GM18858 (cell line): Measurements from ENCODE around the gene PIAS4.
"Not testable (repeated sequence)": the region's sequence is repeated elsewhere in the genome, so short reads cannot be mapped to it uniquely, and the experiment has no call there.

Source experiments
- ATAC-seq: cut with Tn5 transposase; IDR thresholded peaks from one replicate; pipeline ENCODE4 v1.9.1; 2021; ENCODE audit not compliant: unreplicated experiment

Gene PIAS4

DNA sequence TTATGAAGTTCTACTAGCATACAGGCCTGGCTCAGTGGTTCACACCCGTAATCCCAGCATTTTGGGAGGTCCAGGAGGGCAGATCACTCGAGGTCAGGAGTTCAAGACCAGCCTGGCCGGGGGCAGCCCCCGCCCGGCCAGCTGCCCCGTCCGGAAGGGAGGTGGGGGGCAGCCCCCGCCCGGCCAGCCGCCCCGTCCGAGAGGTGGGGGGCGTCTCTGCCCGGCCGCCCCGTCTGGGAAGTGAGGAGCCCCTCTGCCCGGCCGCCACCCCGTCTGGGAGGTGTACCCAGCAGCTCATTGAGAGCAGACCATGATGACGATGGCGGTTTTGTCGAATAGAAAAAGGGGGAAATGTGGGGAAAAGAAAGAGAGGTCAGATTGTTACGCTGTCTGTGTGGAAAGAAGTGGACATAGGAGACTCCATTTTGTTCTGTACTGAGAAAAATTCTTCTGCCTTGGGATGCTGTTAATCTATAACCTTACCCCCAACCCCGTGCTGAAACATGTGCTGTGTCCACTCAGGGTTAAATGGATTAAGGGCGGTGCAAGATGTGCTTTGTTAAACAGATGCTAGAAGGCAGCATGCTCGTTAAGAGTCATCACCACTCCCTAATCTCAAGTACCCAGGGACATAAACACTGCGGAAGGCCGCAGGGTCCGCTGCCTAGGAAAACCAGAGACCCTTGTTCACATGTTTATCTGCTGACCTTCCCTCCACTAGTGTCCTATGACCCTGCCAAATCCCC lies 8.7 kb upstream of the PIAS4 start:
- not testable (repeated sequence) for ATAC-seq

DNA sequence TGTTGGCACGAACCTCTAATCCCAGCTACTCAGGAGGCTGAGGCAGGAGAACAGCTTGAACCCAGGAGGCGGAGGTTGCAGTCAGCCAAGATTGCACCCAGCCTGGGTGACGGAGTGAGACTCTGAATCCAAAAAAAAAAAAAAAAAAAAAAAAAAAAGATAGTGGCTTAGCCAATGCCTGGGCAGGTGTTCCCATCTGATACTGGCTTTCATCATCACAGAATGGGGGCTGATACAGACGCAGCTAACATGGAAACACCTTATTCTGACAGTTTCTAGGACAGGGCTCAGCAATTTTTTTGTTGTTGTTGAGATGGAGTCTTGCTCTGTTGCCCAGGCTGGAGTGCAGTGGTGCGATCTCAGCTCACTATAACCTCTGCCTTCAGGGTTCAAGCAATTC lies 6.7 kb upstream of the PIAS4 start:
- ATAC-seq: not testable (repeated sequence)

DNA sequence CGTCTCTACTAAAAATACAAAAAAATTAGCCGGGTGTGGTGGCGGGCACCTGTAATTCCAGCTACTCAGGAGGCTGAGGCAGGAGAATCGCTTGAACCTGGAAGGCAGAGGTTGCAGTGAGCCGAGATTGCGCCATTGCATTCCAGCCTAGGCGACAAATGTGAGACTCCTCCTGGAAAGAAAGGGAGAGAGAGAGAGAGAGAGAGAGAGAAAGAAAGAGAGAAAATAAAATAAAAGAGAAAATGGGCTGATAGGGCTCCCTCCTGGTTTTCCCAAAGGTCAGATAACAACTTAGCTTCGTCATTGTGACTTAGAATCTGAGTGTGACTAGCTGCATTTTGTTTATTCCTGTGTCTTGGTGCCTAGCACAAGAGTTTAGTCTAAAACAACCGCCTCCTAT lies 2.1 kb upstream of the PIAS4 start:
- not testable (repeated sequence) for ATAC-seq

DNA sequence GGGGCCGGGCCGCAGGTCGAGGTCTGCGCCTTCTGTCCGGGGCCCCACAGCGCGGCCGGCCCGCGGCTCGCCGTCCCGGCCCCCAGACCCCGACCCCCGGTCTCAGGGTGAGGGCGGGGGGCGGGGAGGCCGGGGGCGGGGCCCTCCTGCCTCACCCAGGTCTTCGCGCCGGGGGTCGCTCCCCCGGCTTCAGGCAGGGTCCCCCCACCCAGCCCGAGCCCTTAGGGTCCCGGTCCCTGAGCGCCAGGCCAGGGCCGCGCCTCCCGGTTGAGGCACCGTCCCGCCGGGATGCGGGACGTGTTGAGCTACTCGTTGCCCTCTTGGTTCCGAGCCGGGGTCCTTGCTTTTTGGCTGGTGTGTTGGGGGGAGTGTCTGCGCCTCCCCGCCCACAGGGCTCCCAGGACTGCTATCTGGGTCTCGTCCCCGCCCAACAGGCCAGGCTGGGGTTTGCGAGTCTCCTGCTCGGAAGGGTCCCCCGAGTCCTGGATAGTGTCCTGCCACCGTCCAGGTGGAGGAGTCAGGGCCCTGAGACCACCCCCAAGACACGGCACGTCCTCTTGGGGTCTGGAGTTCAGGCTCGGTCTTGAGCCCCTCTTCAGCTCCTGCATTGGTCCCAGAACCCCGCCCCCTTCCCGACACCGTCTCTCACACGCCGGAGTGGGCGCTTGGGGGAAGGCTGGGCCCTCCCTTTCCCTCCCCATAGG lies 452 bp downstream of the PIAS4 start:
- ATAC-seq: no peak

DNA sequence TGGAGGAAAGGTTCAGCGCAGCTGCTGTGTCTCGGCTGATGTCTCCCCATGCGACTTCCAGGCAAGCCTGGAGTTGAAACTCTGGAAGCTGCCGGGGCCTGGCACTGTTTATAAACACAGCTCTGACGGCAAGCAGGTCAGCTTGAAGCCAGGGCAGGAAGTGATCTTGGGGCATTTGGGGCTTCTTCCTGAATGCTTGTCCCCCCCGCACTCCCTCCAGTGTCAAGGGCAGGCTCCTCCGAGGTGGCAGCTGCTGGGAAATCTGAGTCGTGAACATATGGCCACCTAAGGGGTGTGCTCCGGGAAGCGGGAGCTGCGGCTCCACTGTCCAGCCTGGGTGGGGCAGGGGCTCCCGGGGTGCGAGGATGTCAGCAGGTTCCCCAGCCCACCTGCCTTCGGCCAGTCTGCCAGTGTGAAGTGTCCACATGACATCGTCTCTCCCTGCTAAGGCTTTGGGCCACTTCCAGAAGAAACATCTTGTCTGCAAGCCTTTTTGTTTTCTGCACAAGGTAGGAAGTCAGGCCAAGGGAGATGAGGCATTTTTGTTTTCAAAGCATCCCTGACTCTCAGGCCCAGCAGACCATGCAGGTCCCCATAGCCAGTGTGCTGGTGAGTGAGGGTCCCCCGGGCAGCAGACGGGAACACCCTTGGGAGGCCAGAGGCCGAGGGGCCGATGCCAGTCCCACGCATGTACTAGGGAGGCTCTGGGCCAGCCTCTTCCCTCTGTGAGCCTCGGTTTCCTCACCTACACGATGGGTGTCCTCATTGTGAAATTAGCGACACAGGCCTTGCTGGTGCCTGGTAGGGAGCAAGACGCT lies 2.7 kb downstream of the PIAS4 start:
- ATAC-seq: no peak

DNA sequence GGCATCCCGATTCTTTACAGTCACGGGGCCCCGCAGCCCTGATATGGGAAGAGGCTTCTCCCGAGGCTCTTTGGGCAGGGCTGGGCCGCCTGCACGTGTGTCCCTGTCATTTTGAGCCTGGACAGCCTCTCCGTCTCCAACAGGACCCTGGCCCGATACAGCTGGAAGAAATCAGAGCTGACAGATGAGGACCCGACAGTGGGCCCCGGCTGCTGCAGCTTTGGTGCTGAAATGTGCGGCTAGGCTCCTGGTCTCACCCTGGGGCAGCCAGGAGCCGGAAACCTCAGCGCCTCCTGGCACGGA lies 3.2 kb downstream of the PIAS4 start:
- no peak for ATAC-seq

DNA sequence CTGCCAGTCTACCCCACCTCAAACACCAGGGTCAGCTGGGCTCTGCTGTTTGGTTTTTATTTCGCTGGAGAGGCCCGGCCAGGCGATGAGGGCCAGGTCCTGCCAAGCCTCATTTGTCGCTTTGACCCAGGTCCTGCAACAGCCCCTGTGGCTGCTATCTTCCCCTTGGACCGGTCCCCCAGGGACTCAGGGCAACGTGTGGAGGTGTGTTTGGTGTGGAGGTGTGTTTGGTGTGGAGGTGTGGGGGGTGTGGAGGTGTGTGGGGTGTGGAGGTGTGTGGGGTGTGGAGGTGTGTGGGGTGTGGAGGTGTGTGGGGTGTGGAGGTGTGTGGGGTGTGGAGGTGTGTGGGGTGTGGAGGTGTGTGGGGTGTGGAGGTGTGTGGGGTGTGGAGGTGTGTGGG lies 3.9 kb downstream of the PIAS4 start:
- not testable (repeated sequence) for ATAC-seq

DNA sequence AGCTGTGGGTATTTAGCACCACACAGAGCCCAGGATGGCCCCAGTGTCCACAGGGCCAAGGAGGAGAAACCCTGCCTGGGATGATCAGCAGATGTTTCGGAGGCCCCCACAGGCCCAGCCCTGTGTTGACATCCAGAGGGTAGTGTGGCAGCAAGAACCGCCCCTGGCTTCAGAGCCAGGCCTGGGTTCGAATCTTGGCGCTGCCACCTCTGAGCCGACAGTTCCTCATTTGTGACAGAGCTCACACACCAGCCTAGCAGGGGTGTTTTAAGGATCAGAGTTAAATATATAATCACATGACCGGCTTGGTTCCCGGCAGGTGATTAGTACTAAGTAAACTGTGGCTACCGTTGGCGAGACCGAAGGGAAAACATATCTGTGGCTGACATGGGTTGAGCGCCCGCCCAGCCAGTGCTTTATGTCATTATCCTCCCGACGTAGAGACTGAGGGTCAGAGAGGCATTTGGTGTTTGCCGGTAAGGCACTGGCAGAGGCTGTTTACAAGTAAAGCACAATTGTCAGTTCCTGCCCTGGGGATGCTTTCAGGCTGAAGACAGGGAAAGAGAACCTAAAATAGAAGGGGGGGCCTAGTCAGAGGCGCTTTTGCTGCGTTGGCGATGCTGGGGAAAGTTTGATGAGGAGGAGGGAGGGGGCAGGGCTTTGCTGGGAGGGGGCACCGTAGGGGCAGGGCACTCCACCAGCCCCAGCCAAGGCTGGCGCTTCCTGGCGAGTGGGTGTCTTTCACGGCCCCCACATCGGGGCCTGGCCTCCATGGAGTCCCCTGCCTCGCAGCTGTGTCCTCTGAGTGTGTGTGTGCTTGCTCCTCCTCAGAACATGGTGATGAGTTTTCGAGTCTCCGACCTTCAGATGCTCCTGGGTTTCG lies 4.8 kb downstream of the PIAS4 start:
- ATAC-seq: no peak

DNA sequence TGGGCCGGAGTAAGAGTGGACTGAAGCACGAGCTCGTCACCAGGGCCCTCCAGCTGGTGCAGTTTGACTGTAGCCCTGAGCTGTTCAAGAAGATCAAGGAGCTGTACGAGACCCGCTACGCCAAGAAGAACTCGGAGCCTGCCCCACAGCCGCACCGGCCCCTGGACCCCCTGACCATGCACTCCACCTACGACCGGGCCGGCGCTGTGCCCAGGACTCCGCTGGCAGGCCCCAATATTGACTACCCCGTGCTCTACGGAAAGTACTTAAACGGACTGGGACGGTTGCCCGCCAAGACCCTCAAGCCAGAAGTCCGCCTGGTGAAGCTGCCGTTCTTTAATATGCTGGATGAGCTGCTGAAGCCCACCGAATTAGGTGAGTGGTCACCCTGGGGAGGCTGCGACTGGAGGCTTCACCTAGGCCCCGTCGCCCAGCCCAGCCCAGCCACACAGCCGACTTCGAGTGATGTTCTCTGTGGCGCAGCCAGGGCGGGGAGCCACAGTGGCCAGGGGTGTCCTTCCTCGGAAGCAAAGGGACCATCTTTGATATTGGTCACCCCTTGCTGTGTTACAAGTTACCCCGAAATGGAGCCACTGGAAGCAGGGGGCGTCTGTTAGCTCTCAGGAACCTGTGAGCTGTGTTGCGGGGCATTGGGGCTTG lies 5.6 kb downstream of the PIAS4 start:
- no peak for ATAC-seq

DNA sequence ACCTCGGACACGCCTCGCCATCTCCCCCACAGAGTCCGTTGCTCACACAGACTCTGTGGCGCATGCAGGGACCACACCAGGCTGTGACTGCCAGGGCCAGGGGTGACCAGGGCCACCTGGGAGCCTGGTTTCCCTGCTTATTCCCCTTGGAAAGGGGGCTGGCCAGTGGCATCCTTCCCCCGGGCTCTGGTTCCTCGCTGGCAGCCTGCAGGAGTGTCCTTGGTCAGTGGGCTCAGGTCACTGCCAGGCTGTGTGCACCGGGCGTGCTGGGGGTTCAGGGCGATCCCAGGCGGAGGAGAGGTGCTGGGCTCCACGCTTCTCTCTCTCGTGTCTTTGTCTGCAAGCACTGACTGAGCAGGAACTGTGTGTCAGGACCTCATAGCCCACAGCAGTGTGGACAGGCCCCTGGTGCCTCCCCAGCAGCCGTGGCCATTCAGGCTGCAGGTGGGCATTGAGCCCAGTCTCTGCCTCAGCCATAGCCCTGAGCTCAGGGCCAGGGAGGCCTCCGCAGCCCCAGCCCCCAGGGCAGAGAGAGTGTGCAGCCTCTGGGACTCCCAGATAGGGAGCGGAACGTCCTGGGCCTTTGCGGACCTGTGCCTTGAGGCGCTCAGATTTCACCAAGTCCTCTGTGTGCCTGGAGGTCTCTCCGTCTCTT lies 6.5 kb downstream of the PIAS4 start:
- no peak for ATAC-seq

DNA sequence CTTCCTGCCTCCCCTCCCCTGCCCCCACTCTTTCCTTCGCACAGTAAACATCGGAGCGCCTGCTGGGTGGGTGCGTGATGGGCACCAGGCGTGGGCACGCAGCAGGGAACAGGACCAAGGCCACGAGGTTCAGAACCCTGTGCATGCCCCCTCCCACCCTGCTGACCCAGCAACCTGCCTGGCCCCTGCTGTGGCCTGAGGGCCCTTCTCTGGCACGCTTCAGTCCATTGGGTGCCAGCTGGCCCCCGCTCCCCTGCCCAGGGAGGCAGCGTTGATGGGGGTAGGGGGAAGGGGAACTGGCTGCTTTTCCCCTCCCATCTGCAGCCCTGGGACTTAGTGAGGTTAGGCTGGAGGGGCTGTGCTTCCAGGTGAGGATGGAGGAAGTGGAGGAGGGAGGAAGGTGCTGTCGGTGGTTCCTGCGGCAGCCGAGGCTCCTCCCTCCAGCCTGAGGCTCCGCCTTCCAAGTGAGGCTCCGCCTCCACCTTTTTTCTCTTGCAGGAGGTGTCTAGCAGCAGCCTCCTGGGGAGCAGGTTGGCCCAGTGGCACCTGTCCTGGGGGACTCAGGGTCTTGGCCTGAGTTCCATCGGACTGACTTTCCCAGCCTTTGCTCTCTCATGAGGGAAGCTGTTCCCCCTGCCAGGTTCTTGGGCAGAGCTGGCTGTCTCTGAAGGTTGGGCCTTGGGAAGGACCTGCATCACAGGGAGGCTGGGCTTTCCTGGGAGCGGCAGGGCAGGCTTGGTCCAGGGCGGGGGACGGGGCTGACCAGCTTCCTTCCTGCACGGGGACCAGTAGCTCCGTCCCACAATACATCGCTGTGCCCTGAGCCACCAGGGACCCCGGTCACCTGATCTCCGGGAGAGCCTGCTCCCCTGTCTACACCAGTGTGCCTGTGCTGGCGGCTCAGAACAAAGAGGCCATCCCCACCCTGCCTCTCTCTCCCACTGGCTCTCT lies 7.3 kb downstream of the PIAS4 start:
- ATAC-seq: no peak

DNA sequence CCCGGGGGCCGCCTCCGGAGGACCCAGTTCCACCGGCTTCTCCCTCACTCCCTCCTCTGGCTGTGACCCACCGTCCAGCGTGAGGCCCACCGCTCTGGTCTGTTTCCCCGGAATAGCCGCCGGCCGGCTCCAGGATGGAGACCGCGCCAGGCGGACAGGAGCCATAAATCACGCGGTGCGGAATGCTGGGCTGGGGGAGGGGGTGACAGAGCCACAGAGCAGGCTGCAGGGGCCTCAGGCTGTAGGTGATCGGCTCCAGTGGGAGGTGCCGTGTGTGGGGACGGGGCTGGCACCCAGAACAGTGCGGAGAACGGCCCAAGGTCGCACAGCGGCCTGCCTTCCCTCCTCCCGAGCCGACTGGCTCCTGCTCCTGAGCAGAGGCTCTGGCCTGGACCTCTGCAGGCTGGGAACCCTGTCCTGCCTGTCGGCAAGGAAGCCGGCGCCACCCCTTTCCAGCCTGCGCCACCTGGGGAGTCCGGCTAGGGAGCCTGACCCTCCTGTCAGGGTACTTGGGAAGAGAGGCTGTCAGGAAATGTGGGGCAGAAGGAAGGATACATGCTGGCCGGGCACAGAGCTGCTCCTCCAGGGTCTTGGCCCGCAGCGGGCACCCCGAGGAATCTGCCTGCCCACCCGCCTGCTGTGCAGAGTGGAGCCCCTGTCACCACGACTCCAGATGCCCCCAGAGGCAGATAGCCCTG lies 8.3 kb downstream of the PIAS4 start:
- no peak for ATAC-seq

DNA sequence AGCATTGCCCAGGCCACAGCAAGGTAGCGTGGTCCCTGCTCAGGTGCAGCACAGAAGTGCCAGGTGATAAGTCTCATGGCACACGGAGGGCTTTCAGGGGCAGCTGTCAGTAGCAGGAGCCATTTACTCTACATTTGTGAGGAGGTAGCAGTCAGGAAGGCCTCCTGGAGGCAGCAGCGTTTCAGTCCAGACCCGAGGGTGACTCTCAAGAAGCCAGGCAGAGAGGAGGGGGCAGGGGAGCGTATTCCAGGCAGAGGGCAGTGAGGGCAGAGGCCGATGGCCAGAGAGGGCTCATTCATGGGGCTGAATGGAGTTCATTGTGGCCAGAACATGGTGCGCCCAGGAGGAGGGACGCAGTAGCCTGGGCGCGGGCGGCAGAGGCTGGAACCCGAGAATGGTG lies 8.9 kb downstream of the PIAS4 start:
- no peak for ATAC-seq

DNA sequence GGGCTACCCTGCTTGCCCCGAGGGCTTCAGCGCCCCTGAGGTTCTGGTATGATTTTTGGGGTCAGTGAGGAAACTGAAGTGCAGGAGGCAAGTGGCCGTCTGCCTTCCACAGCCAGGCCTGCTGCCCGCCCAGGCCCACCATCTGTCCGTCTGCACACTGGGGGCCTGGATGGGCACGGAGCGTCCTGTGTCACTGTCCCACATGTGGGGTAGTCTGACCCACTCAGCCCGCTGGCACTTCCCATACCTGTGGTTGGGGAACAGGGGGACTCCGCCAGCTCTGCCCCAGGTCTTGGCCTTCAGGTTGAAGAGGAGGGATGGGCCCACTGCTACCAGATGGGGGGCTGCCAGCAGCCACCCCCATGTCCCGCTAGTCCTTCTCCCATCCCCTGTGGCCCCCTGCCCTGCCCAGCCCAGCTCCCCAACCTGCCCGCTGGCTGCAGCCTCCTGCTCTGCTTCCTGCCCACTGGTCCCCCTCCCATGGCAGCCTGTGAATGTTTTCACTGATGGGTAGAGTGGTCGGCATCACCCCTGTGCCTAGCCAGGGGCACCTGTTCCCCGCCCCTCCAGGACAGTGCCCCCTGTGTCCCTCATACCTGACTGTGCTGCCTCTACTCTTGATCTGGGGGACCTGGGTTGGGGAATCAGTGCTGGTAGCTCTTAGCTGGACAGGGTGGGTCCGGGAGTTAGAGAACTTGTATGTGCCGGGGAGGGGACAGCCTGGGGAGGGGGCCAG lies 9.5 kb downstream of the PIAS4 start:
- ATAC-seq: no peak

DNA sequence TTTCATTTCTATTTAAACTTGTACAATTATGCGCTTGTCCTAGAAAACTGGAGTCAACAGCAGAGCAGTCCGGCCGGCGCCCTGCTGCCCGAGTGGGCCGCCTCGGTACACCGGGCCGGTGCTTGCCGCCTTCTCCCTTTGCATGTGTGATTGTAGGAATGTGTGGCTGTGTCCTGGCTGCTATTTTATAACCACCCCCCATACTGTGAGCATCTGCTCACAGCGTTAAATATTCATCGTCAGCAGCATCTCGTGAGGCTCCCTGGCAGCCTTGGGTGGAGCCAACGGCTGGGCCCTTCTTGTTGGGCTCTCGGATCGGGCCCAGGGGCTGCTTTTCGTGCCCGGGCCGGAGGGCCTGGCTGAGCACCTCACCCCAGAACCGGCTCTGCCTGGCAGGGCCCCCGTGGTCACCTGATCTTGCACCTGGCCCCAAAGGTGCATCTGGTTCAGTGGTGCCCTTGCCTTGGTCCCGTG lies 10.6 kb downstream of the PIAS4 start:
- no peak for ATAC-seq

DNA sequence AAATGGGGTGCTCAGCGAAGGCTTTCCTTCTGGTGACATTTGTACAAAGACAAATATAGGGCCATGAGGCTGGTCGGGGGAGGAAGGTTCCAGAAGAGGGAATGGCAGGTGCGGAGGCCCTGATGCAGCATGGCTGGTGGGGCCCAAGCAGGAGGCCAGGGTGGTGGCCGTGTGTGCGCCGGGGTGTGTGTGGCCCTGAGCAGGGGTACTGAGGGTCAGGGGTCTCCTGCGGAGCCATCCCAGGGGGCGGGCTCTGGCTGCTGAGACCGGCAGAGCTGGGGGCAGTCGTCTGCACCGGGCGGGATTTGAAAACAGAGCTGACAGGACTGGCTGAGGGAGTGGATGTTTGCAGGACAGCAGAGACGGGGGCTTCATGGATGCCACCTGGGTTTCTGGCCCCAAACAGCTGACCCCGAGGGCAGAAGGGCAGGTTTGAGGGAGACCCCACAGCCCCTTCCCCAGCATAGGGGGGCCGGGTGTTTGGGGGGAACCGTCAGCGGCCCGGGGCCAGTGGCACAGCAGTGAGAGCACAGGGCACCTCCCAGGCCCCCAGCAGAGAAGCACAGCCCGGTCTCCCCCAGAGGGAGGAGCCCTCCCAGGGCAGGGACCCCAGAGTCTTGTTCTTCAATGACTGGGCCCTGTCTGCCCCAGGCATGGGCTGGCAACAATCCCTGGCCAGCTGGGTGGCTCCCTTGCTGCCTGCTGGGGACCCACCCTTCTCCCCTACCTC lies 11.4 kb downstream of the PIAS4 start:
- no peak for ATAC-seq

DNA sequence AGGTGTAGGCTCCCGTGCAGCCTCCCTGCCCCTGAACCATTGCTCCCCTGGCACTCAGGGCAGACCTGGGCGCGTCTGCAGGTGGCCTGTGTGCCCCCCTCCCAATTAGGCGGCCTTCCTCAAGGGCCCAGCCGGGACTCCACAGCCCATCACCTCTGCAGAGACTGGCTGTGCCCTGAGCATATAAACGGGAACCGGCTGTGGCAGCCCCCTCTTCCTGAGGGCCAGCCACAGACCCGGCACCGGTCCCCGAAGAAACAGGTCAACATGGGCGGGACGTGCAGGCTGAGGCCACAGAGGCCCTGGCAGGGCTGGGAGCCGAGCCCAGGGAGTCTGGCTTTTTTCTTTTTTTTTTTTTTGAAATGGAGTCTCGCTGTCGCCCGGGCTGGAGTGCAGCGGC lies 12.0 kb downstream of the PIAS4 start:
- ATAC-seq: no peak
